Measurements from ENCODE around the gene TMC1.

TMC1 gene

DNA sequence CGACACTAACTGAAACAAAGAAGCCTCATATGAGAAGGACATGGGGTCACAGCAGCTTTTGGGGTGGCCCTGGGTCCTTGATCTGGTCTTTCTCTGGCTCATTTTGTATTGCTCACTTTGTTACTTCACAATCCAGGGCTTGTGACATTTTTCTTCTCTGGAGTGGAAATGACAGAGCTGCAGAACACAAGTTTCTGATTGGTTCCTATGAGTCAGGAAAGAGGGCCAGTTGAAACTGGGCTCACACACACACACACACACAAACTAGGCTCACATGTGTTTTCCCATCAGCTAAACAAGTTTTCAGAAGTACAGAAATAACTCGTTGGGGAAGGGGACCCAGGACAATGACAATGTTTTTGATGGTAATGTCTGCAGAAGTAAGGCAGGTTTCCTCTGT, 54.3 kb downstream of the TMC1 start:
- no peak for DNase-seq (ENCODE audit: low spot score)

GRCh38 chr9:72576087-72576486, 54.7 kb downstream of the TMC1 start:
- DNase-seq (ENCODE audit: low spot score), result no peak

GRCh38 chr9:72577212-72577753, 55.9 kb downstream of the TMC1 start:
- peak; percentile 74 for DNase-seq (ENCODE audit: low spot score)

GRCh38 chr9:72579190-72579589, 57.8 kb downstream of the TMC1 start:
- peak; percentile 42 for DNase-seq (ENCODE audit: low spot score)

GRCh38 chr9:72579880-72580550, 58.6 kb downstream of the TMC1 start:
- peak; percentile 31 for DNase-seq (ENCODE audit: low spot score)

DNA sequence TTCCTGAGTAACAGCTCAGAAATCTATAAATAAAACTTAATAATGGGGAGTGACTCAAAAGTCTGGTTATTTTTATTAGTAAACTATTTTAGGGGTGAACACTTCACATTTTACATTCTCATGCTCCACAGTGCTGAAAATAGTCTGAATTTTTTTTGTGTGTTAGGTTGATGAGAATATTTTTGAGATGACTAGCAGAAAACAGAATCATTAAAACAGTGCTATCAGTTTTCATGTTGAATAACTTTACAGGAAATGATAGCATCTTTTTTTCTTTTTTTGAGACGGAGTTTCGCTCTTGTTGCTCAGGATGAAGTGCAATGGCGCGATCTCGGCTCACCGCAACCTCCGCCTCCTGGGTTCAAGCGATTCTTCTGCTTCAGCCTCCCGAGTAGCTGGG, 60.3 kb downstream of the TMC1 start:
- DNase-seq (ENCODE audit: low spot score), result peak; percentile 51

DNA sequence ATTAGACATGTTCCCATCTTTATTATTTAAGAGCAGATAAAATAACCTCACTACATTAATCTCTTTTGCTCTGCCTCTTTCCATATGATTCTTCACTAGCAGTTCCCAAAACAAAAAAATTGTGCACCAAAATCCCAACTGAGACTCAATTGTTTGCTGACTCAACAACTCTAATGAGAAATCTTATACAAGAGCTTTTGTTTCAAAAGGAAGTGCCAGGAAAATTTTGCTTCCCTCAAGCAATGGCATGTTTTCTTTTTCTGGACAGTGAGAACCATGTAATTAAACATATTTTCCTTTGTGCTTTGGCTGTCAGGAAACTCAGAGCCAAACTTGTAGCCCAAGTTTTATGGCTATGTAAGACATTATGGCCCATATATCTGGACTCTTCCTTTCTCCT, 62.0 kb downstream of the TMC1 start:
- DNase-seq (ENCODE audit: low spot score), result no peak

GRCh38 chr9:72586388-72587130, 65.2 kb downstream of the TMC1 start:
- DNase-seq (ENCODE audit: low spot score), result peak; percentile 69

DNA sequence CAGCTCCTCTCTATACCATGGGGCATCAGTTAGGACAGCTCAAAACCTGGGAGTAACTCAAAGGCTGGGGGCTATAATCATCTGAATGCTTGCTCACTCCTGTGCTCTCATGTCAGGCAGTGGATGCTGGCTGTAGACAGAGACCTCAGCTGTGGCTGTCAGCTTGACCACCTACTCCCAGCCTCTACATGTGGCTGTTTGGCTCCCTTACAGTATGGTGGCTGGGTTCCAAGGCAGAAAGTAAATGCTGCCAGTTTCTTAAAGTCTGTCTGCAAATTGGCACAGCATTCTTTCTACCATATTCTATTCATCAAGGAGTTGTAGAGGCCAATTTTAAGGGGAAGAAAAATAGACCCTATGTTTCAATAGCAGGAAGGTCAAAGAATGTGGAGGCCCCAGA, 66.9 kb downstream of the TMC1 start:
- peak; percentile 10 for DNase-seq (ENCODE audit: low spot score)

DNA sequence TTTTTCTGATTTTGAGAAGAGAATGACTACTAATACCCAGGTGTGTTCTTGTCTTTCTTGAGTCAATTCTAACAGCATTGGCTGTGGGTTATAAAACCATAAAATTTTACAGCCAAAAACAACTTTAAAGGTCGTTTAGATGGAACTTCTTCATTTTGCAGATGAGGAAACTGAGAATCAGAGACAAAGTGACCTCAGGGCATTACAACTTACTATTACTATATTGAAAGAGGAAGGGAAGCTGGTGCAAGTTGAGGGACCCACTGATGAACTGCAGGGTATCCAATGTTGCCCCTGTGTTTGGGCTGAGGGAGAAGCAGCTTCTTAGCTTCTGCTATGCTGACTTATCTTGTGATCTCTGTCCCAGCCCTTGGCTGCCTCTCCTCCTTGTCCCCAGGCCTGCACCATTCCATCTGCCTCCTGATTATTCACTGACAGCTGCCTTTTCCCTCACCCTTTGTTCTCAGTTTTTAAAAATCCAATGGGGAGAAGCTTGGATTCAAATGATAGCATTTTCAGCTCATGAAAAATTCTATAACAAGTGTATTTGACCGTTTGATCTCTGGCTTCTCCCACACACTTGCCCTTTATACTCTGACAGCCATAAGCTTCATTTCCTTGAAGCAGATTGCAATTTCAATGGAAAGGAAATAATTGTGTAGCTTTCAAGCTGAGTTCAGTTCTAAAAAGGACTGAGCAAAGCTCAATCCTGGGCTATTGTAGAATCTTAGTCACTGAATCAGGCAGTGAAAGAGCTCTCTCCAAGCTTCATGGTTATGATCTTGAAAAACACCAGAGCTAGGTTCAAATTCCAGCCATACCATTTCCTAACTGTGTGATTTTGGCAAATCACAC, 68.5 kb downstream of the TMC1 start:
- DNase-seq (ENCODE audit: low spot score), result no peak

GRCh38 chr9:72590824-72591223, 69.4 kb downstream of the TMC1 start:
- DNase-seq (ENCODE audit: low spot score), result no peak

- DNase-seq (ENCODE audit: low spot score), result peak; percentile 61
These were observed 71.3 kb downstream of the TMC1 start for GRCh38 chr9:72592502-72593403.

DNA sequence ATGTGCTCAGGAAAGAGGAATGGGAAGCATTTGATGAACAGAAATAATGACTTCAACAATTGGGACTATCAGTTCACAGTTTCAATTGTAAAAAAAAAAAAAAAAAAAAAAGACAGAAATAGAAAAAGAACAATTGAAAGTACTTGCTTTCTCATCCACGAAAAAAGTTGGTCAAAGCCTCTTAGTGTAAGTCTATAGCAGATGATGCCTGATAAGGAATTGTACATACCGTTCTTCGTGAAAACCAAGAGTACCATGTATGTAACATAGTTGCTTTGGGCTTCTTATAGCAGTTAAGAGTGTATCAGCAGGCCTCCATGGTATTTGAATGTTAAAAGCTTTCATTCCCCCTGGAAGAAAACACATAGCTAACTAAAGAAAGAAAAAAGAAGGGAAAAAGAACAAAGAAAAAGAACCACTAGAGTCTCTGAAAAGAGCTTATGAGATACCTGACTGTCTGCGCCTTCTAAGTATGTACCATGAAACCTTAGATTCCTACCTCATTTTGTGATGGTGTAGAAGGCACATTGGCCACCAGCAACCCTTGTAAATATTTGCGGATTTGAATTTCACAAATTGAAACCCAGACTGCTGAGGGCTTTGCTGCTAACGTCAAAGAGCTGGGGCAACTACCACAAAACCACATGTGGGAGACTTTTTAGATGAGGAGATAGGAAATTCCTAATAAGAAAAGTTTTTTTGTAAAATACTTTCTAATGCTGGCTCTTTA, 75.2 kb downstream of the TMC1 start:
- no peak for DNase-seq (ENCODE audit: low spot score)

- no peak for DNase-seq (ENCODE audit: low spot score)
These were observed 75.7 kb downstream of the TMC1 start for GRCh38 chr9:72597181-72597517.

GRCh38 chr9:72597601-72598000, 76.2 kb downstream of the TMC1 start:
- no peak for DNase-seq (ENCODE audit: low spot score)

DNA sequence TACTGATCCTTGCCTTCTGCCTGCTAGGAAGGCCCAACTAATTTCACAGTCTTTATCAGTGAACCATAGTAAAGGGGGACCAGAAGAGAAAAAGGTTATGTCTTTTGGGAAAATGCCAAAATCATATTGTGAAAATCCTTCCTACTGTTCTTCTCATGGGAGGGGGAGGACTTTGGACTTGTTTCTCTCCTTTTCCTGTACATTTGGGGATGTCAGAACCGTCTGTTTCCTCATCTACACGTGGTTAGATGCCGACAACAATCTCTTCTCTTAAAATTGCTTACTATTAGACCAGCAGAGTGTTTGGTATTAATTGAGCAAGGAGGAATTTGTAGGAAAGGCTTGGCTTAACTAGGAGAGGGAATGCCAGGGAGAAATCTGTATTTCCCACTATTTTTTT, 77.2 kb downstream of the TMC1 start:
- no peak for DNase-seq (ENCODE audit: low spot score)

GRCh38 chr9:72599874-72600534, 78.6 kb downstream of the TMC1 start:
- DNase-seq (ENCODE audit: low spot score), result no peak

GRCh38 chr9:72600671-72601070, 79.3 kb downstream of the TMC1 start:
- no peak for DNase-seq (ENCODE audit: low spot score)

DNA sequence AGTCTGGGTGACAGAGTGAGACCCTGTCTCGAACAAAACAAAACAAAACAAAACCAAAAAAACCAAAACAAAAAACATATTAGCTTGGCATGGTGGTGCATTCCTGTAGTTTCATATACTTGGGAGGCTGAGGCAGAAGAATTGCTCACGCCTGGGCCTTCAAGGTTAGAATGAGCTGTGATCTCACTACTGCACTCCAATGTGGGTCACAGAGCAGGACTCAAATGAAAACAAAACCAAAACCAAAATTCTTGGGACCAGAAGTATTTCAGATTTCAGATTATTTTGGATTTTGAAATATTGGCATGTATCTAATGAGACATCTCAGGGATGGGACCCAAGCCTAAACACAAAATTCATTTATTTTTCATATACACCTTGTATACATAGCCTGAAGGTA, 80.2 kb downstream of the TMC1 start:
- no peak for DNase-seq (ENCODE audit: low spot score)

GRCh38 chr9:72612449-72612848, 91.0 kb downstream of the TMC1 start:
- no peak for DNase-seq (ENCODE audit: low spot score)

Measured in AG08395 (cell line).